Measurements from ENCODE around the gene PSMC5. TPM values are rescaled to one million over a fixed set of nuclear protein-coding genes. Genes with fewer than 3 reads are reported as not detected.

Gene PSMC5
- 149 and 229 TPM in 2 replicates for total RNA-seq (2011; cell fraction: chromatin; rRNA removed; ENCODE audit: low replicate concordance)
- 136 and 141 TPM in 2 replicates for total RNA-seq (2011; cell fraction: nucleolus; rRNA removed)
- 117 and 138 TPM in 2 replicates for total RNA-seq (2011; cell fraction: nucleoplasm; rRNA removed)
- 89.2 and 115 TPM in 2 replicates for total RNA-seq (2014; rRNA removed)
- 106 and 108 TPM in 2 replicates for total RNA-seq (2014; rRNA removed; fragmentation: Illumina TruSeq; extraction: Trizol)
- 110 and 114 TPM in 2 replicates for total RNA-seq (2015; rRNA removed; fragmentation: Illumina TruSeq; extraction: Trizol)
- total RNA-seq (2021) = 140 and 161 TPM in 2 replicates
- 138 and 200 TPM in 2 replicates for polyA plus RNA-seq (2011; rRNA removed)
- polyA plus RNA-seq (2011; cell fraction: cytosol; rRNA removed) = 136 and 152 TPM in 2 replicates
- 155 and 167 TPM in 2 replicates for polyA plus RNA-seq (2011; cell fraction: nucleus; rRNA removed)
- 137 and 204 TPM in 2 replicates for polyA plus RNA-seq (2012)
- 181 and 184 TPM in 2 replicates for polyA plus RNA-seq (2014; fragmentation: Illumina TruSeq; extraction: Trizol)
- 100 to 1,000 TPM; 159 to 393 TPM for polyA plus RNA-seq (2014; fragmentation: Nextera tagmentation; extraction: Ambion mirVana)
- 247 and 261 TPM in 2 replicates for polyA plus RNA-seq (2014; rRNA removed)
- polyA minus RNA-seq (2011; rRNA and poly(A)+ RNA removed) = 260 and 357 TPM in 2 replicates
- 83.3 and 103 TPM in 2 replicates for polyA minus RNA-seq (2011; cell fraction: cytosol; rRNA and poly(A)+ RNA removed)
- polyA minus RNA-seq (2011; cell fraction: nucleus; rRNA and poly(A)+ RNA removed) = 64.4 and 99.7 TPM in 2 replicates
- Bru-seq, nascent RNA = percentile 95 among the genes with signal in this experiment
- BruChase-seq, experiment 1, labeled RNA remaining after a 2-hour chase = percentile 91 among the genes with signal in this experiment
- percentile 93 among the genes with signal in this experiment for BruChase-seq, experiment 2, labeled RNA remaining after a 6-hour chase
- long read RNA-seq, experiment 1, transcript PSMC5-212 (11 exons, 1,474 nt) = minor isoform, 19 of 626 reads
- long read RNA-seq, experiment 1, transcript PSMC5-201 (12 exons, 1,579 nt) = major isoform, 415 of 626 reads
- long read RNA-seq, experiment 1, transcript PSMC5-218 (2 exons, 576 nt) = minor isoform, 45 of 626 reads
- long read RNA-seq, experiment 1, transcript PSMC5-203 (12 exons, 1,680 nt) = minor isoform, 46 of 626 reads
- long read RNA-seq, experiment 1, partial matches to known transcripts = 72 of 626 reads
- long read RNA-seq, experiment 1, other reads (novel, unspliced or antisense) = 28 of 626 reads
- long read RNA-seq, experiment 2, transcript PSMC5-212 (11 exons, 1,474 nt) = minor isoform, 15 of 306 reads
- long read RNA-seq, experiment 2, transcript PSMC5-203 (12 exons, 1,680 nt) = minor isoform, 10 of 306 reads
- long read RNA-seq, experiment 2, transcript PSMC5-201 (12 exons, 1,579 nt) = major isoform, 179 of 306 reads
- long read RNA-seq, experiment 2, partial matches to known transcripts = 34 of 306 reads
- long read RNA-seq, experiment 2, other reads (novel, unspliced or antisense) = 68 of 306 reads
- long read RNA-seq, experiment 3, transcript PSMC5-203 (12 exons, 1,680 nt) = minor isoform, 22 of 380 reads
- long read RNA-seq, experiment 3, transcript PSMC5-201 (12 exons, 1,579 nt) = major isoform, 323 of 380 reads
- long read RNA-seq, experiment 3, partial matches to known transcripts = 10 of 380 reads
- long read RNA-seq, experiment 3, other reads (novel, unspliced or antisense) = 21 of 380 reads

GRCh38 chr17:63827002-63827800 lies at the start of gene PSMC5, which contains the start of gene FTSJ3:
Gene PSMC5, plus strand, starts transcription at chr17:63827431. Its CDS starts 60 bp downstream, at chr17:63827491.
Gene FTSJ3, minus strand, starts transcription at chr17:63827663. Its CDS starts 761 bp downstream, at chr17:63826902.
- no peaks in the 10 kb centered on the region for H3K9me3 ChIP-seq (replicated peaks; ENCODE audit: control insufficient read depth, insufficient read depth, low read depth, low read length)
- peak; percentile 96 for FAIRE-seq
- peak within 1 kb of the TSS; percentile 97 to 100 for H3K9ac ChIP-seq (ENCODE audit: insufficient read depth in 1 of 2, low read depth in 2 of 2, low read length in 2 of 2)
- ATAC-seq = peak; percentile 94
- H3K27ac ChIP-seq (ENCODE audit: extremely low read depth, low read depth, low read length) = peak within 1 kb of the TSS; percentile 100
- under 1% methylated on average over 54 of the region's 58 CpGs for WGBS (ENCODE audit: insufficient coverage, low coverage, missing lambda C conversion rate)
- H4K20me1 ChIP-seq (replicated peaks; ENCODE audit: control insufficient read depth, insufficient read depth, low read length) = no peaks in the 10 kb centered on the region
- peak; percentile 82 to 97 (median 88) for DNase-seq (ENCODE audit: extremely low read depth in 1 of 4, low spot score in 3 of 4)
- intact Hi-C loops (cut with micrococcal nuclease) = loop anchor here (1.0 kb wide), 1 partner anchor 16 kb away; no protein-coding TSS in a partner anchor
- H3K36me3 ChIP-seq (ENCODE audit: control insufficient read depth, insufficient read depth, low read length) = peaks cover 80% of the 10 kb centered on the region
- POLR2A ChIA-PET = interaction anchor here (0.7 to 4.6 kb wide), 20 partner anchors 8 to 93 kb away, joined by 3 to 66 read pairs (median 4); partner anchors contain the start of genes CCDC47, DDX42 and SMARCD2
- H3K27me3 ChIP-seq (ENCODE audit: control insufficient read depth in 2 of 2, insufficient read depth in 2 of 2, low read length in 2 of 2) = no peaks in the 10 kb centered on the region
- CTCF ChIA-PET (ENCODE audit: low intra/inter-chr PET ratio) = no interaction called here
- H2AFZ ChIP-seq (ENCODE audit: low read depth, low read length) = peak within 1 kb of the TSS; percentile 100
- no peaks in the 10 kb centered on the region for H3K9me1 ChIP-seq (ENCODE audit: control insufficient read depth, insufficient read depth, low read length)
- no TSS peak for BruUV-seq (replicated peaks)
- peaks cover 51% of the 10 kb centered on the region for H3K79me2 ChIP-seq (ENCODE audit: control insufficient read depth, insufficient read depth, low read length)
- in situ Hi-C loops (cut with MboI) = loop anchor here (25.0 kb wide), 1 partner anchor 390 kb away; the partner anchor contains the start of gene CYB561
- H3K4me2 ChIP-seq (ENCODE audit: insufficient read depth, low read length) = peak within 1 kb of the TSS; percentile 99
- H3K4me3 ChIP-seq = peak within 1 kb of the TSS; percentile 92
- H3K4me1 ChIP-seq (replicated peaks in 1 of 2; ENCODE audit: control insufficient read depth in 2 of 2, insufficient read depth in 2 of 2, low read length in 2 of 2) = peaks cover 0 to 16% of the 10 kb centered on the region in 2 experiments; a peak in 3 of 5 replicates
- no peak for TF ChIP-seq HDGF (IDR thresholded peaks at IDR 0.05)
- peak; percentile 95 for TF ChIP-seq E2F8 (IDR thresholded peaks at IDR 0.05; ENCODE audit: low read depth, partially characterized antibody)
- no peak for TF ChIP-seq TRIM25 (IDR thresholded peaks at IDR 0.05; ENCODE audit: borderline replicate concordance)
- TF ChIP-seq NFIC (IDR thresholded peaks at IDR 0.05) = peak; percentile 78
- TF ChIP-seq FUS (optimal IDR thresholded peaks at IDR 0.05; ENCODE audit: low read depth, low read length) = no peak
- no peak; the same call in 1 of the 2 replicates for TF ChIP-seq ZNF239 (CRISPR knock-in tag; IDR thresholded peaks at IDR 0.05)
- no peak for TF ChIP-seq IRF1 (CRISPR knock-in tag; IDR thresholded peaks at IDR 0.05; ENCODE audit: borderline replicate concordance)

All from K562 (cell line).